EL (cell line): Measurements from ENCODE around the gene RPLP2.

ENCODE experiments used
- DNase-seq: peaks from one replicate; pipeline ENCODE4 v3.0.0-alpha.2; 2016

Gene RPLP2

DNA sequence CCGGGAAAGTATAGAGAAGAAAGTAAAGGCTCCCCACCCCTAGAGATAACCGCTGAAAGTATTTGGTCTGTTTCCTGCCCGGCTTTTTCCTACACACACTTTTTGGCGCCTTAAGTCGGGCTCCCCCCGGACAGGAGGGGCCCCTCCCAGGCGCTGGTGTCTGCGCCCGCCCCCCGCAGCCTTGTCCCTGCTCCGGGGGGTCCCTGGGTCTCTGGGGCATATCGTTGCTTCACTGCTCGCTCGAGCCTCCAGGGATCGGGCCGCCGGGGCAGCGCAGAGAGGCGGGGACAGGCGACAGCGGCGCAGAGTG is 17.0 kb downstream of the RPLP2 start:
- no peak for DNase-seq

DNA sequence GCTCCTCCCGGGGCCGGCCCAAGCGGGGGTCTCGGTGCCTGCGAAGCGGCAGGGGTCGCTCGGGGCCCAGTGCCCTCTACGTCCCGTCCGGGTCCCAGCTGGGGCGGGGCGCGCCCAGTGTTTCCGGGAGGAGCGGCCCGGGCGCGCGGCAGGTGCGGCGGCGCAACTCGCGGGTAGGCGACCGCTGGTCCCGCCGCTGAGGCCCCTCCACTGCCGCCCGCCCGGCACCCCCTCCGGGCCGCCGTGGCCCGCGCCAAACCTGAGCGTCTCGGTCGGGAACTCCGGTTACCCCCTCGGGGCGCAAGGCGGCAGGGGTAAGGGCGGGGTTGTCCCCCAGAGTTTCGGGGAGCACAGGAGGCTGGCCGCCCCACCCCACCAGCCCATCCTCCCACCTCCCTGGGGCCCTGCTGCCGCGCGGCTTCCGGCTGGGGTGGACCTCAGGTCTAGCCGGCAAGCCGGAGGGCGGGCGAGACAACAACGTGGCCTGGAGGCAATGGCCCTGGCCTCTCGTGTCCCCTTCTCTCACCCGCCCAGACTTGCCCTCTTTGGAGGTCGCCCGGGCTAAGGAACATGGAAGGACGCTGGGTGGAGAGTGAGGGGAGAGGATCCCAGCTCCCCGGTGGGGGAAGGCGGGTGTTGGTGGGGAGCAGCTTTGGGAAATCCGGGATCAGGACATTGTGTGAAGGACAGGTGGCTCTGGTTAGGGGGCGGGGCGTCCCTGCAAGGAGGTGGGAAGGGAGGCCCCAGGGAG is 17.6 kb downstream of the RPLP2 start:
- DNase-seq: no peak

GRCh38 chr11:827897-828192 is 18.1 kb downstream of the RPLP2 start, which contains the start of gene CRACR2B:
Gene CRACR2B, plus strand, starts transcription at chr11:827919. Its CDS starts 689 bp downstream, at chr11:828608.
- DNase-seq: no peak

- DNase-seq: no peak
Measured at GRCh38 chr11:828506-829175, 18.9 kb downstream of the RPLP2 start.

GRCh38 chr11:829176-829846 is 19.5 kb downstream of the RPLP2 start:
- no peak for DNase-seq

- no peak for DNase-seq
Measured at GRCh38 chr11:829847-830294, 20.1 kb downstream of the RPLP2 start.

DNA sequence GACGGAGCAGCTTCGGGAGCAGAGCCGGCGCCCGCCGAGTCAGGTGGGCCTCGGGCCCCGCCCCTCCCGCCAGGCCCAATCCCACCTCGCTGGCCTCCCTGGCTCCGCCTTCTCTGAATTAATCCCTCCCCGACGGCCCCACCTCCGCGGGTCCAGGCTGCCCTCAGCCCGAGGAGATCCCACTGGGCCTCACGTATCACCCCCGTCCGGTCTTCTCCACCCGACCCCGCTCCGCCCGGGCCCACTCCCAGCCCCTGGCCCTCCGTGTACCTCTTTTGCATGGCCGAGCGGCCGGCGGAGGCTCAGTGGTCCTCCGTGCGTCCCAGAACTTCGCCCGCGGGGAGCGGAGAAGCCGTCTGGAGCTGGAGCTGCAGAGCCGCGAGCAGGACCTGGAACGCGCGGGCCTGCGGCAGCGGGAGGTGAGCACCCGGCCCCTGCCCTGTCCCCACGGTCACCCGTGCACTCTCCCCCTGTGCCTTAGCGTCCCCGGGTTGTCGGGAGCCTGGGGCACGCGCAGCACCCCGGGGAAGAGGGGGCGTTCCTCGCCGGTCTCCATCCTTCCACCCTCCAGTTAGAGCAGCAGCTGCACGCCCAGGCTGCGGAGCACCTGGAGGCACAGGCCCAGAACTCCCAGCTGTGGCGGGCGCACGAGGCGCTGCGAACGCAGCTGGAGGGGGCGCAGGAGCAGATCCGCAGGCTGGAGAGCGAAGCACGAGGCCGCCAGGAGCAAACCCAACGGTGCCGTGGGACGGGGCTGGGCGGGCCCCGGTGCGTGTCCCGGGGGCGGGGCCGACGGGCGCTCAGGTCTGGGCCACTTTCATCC is 20.7 kb downstream of the RPLP2 start:
- DNase-seq: peak; percentile 72

- peak; percentile 53 for DNase-seq
Measured at GRCh38 chr11:831118-831864, 21.5 kb downstream of the RPLP2 start.

GRCh38 chr11:831961-832528 is 22.3 kb downstream of the RPLP2 start:
- no peak for DNase-seq

GRCh38 chr11:832529-833113 is 22.9 kb downstream of the RPLP2 start, which contains the start of gene CD151:
Gene CD151, plus strand, starts transcription at chr11:832952. Its CDS starts 3,118 bp downstream, at chr11:836070.
- peak; percentile 73 for DNase-seq

DNA sequence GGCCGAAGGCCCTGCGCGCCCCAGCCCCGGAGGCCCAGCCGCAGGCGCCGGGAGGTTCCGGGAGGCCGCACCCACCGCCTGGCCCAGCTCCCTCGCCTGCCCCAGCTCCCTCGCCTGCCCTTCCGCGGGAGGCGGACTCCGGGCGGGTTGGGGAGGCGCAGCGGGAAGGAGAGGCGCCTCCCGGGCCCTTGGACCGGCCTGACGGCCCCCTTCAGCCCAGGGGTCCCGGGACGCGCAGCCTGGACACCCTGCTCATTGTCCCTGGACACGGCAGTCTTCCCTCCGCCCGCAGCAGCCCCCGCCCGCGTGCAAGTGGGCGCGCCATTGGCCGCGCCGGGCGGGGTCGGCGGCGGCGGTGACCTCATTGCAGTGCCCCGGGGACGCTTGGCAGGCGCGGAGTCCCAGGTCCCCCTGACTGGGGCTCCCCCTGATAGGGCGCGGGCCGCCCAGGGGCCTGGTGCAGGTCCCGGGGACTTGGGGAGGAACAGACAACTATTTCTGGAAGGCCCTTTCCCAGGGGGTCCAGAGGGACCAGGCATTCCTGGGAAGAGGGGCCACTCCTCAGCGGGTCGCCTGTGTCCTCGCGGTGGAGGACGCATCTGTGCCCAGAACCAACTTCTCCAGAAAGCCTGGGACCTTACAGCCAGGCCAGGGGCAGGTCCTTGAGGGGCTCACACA is 23.5 kb downstream of the RPLP2 start:
- DNase-seq: peak; percentile 62

DNA sequence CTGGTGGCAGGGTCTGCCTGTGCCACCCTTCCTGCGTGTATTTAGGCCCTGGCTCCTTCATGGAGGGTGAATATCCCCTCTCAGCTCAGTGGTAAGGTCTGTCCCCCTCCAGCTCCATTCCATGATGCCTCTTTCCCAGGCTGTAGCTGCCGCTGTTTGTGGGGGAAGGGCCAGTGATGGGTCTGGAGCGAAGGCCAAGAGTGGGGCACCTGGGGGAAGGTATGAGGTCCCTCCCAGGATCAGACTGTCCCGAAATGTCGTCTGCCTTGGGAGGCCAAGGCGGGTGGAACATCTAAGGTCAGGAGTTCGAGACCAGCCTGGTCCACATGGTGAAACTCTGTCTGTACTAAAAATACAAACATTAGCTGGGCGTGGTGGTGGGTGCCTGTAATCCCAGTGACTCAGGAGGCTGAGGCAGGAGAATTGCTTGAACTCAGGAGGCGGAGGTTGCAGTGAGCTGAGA is 24.1 kb downstream of the RPLP2 start:
- no peak for DNase-seq

GRCh38 chr11:834371-835316 is 24.9 kb downstream of the RPLP2 start:
- DNase-seq: peak; percentile 94

DNA sequence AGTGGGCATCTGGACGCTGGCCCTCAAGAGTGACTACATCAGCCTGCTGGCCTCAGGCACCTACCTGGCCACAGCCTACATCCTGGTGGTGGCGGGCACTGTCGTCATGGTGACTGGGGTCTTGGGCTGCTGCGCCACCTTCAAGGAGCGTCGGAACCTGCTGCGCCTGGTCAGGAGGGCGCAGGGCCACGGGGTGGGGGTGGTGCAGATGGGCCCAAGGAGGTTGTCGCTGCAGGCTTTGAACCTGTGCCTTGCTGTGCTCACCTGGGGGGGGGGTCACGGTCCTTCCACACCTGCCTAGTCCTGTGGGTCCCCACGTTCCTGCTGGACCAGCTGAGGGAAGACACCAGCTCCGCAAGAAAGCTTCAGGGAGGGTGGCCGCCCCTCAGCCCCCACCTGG is 26.5 kb downstream of the RPLP2 start:
- no peak for DNase-seq

DNA sequence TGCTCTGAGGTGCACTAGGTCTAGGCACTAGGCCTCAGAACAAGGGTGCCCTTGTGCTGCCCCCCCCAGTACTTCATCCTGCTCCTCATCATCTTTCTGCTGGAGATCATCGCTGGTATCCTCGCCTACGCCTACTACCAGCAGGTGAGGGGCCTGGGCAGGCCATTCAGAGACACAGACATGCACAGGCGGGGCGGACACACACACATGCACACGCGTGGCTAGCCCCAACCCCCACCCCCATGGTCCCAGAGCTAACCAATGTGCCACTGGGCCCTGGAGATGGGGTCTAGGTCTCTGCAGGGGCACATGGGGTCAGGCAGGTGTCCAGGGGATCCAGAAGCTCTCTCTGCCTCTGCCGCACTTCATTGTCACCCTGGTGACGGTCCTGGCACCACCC is 26.9 kb downstream of the RPLP2 start:
- no peak for DNase-seq

GRCh38 chr11:837189-837989 is 27.6 kb downstream of the RPLP2 start:
- no peak for DNase-seq

DNA sequence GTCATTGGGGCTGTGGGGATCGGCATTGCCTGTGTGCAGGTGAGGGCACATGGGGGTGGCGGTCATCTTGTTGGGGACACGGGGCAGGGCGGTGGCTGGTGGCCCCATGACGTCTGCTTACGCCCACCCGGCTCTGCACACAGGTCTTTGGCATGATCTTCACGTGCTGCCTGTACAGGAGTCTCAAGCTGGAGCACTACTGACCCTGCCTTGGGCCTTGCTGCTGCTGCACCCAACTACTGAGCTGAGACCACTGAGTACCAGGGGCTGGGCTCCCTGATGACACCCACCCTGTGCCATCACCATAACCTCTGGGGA is 28.2 kb downstream of the RPLP2 start:
- no peak for DNase-seq

GRCh38 chr11:838441-839279 is 28.9 kb downstream of the RPLP2 start:
- DNase-seq: no peak
